Endodermal cell (in vitro differentiated cells): Measurements from ENCODE around the gene OSTM1. TPM values are rescaled to one million over a fixed set of nuclear protein-coding genes. Genes with fewer than 3 reads are reported as not detected.

ENCODE experiments used
- DNase-seq: peaks from one replicate; pipeline ENCODE4 v3.0.0-alpha.2; 2017
- H3K27ac ChIP-seq: 2 replicates; pipeline ENCODE4 v1.5.1; 2013; ENCODE audit warnings: mild to moderate bottlenecking, low read depth, low read length, moderate library complexity
- H3K27me3 ChIP-seq: 2 replicates; pipeline ENCODE4 v1.6.1; 2013; ENCODE audit warnings: mild to moderate bottlenecking, low read length, moderate library complexity; ENCODE audit not compliant: insufficient read depth, control insufficient read depth, poor library complexity, severe bottlenecking
- H3K36me3 ChIP-seq: 2 replicates; pipeline ENCODE4 v1.7.0; 2013; ENCODE audit warnings: mild to moderate bottlenecking, low read length, moderate library complexity; ENCODE audit not compliant: control insufficient read depth, insufficient read depth
- H3K4me1 ChIP-seq: one replicate; pipeline ENCODE4 v1.7.0; 2013; ENCODE audit warnings: low read length; ENCODE audit not compliant: control insufficient read depth, insufficient read depth
- H3K4me3 ChIP-seq: 2 replicates; pipeline ENCODE4 v1.5.1; 2013; ENCODE audit warnings: mild to moderate bottlenecking, low read length, moderate library complexity
- H3K9ac ChIP-seq: 2 replicates; pipeline ENCODE4 v1.6.1; 2013; ENCODE audit warnings: mild to moderate bottlenecking, low read length, moderate library complexity; ENCODE audit not compliant: poor library complexity, severe bottlenecking; ENCODE audit errors: extremely low read depth
- H3K9me3 ChIP-seq: 2 replicates; pipeline ENCODE4 v1.6.1; 2013; ENCODE audit warnings: mild to moderate bottlenecking, low read length, moderate library complexity; ENCODE audit not compliant: control insufficient read depth
- H3K27ac Mint-ChIP-seq: 2 replicates; pipeline ENCODE4 v1.8.0; 2020; ENCODE audit warnings: mixed read lengths
- H3K27me3 Mint-ChIP-seq: 2 replicates; pipeline ENCODE4 v1.8.0; 2021; ENCODE audit warnings: mild to moderate bottlenecking, mixed read lengths; ENCODE audit not compliant: insufficient read depth
- H3K36me3 Mint-ChIP-seq: 2 replicates; pipeline ENCODE4 v1.8.0; 2020; ENCODE audit warnings: low read depth, mixed read lengths
- H3K4me1 Mint-ChIP-seq: 2 replicates; pipeline ENCODE4 v1.8.0; 2020; ENCODE audit warnings: mixed read lengths
- H3K4me3 Mint-ChIP-seq: 2 replicates; pipeline ENCODE4 v1.8.0; 2020; ENCODE audit warnings: mild to moderate bottlenecking, moderate library complexity, mixed read lengths
- H3K9me3 Mint-ChIP-seq: 2 replicates; pipeline ENCODE4 v1.8.0; 2020; ENCODE audit warnings: mild to moderate bottlenecking, mixed read lengths
- WGBS, 2 experiments: methylation state at CpG; one replicate each; pipeline versions ENCODE4 v1.1.5 to v1.1.7; 2013; ENCODE audit warnings: missing lambda C conversion rate in 2 of 2, mixed read lengths in 1 of 2; ENCODE audit not compliant: insufficient coverage in 1 of 2, insufficient read length in 1 of 2; 5-methylcytosine and 5-hydroxymethylcytosine counted together
- total RNA-seq, 2 donors: library from RNA; stranded (reverse); fragmentation: NEBNext Ultra II Directional in 1 of 2; extraction: Animal tissue kit (Norgen Biotek cat#: 25700) in 1 of 2; gene quantifications; 2 replicates in 1 of 2; 3 replicates in 1 of 2; pipeline ENCODE4 v1.2.1, GENCODE V29; 2021
- TF ChIP-seq, protein P1 (sequence below): fragments of 200-600 bp; sonication (generic); conservative IDR thresholded peaks from 2 replicates; pipeline ENCODE4 v1.5.0; 2021; ENCODE audit warnings: antibody characterized with exemption, mild to moderate bottlenecking

The OSTM1 gene
- total RNA-seq, 2 donors from 2014 or later = 16.9 to 25.3 TPM

- 88 to 100% methylated on average over 4 to 9 of the region's 9 CpGs for WGBS, 2 experiments
- DNase-seq = no peak
- no peak overlapping the region for H3K27ac Mint-ChIP-seq
- H3K9me3 Mint-ChIP-seq = no peaks in the 10 kb centered on the region
- no peaks in the 10 kb centered on the region for H3K36me3 Mint-ChIP-seq
- Histone ChIP-seq H3K4me1 (peaks cover 11% of the 10 kb centered on the region), H3K9ac (no peak overlapping the region), H3K27ac (no peak overlapping the region), H3K36me3 (no peaks in the 10 kb centered on the region), H3K4me3 (no peak overlapping the region), H3K9me3 (no peaks in the 10 kb centered on the region), H3K27me3 (no peaks in the 10 kb centered on the region)
- H3K4me3 Mint-ChIP-seq = no peak overlapping the region
- TF ChIP-seq, protein P1, sequence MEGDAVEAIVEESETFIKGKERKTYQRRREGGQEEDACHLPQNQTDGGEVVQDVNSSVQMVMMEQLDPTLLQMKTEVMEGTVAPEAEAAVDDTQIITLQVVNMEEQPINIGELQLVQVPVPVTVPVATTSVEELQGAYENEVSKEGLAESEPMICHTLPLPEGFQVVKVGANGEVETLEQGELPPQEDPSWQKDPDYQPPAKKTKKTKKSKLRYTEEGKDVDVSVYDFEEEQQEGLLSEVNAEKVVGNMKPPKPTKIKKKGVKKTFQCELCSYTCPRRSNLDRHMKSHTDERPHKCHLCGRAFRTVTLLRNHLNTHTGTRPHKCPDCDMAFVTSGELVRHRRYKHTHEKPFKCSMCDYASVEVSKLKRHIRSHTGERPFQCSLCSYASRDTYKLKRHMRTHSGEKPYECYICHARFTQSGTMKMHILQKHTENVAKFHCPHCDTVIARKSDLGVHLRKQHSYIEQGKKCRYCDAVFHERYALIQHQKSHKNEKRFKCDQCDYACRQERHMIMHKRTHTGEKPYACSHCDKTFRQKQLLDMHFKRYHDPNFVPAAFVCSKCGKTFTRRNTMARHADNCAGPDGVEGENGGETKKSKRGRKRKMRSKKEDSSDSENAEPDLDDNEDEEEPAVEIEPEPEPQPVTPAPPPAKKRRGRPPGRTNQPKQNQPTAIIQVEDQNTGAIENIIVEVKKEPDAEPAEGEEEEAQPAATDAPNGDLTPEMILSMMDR = no peak
- peaks cover 40% of the 10 kb centered on the region for H3K4me1 Mint-ChIP-seq
- H3K27me3 Mint-ChIP-seq = no peaks in the 10 kb centered on the region
Observed at GRCh38 chr6:107991772-107992550, 82.6 kb downstream of the OSTM1 start.

Other genes with a start within 250 kb of the OSTM1 start
- gene SEC63, start 116.5 kb downstream of the OSTM1 start, total RNA-seq = 10 to 100 TPM; 65.7 to 74.8 TPM
- not detected for gene NR2E1, start 91.3 kb upstream of the OSTM1 start, total RNA-seq
- 10 to 100 TPM; 79.2 TPM for gene SNX3, start 186.3 kb upstream of the OSTM1 start, total RNA-seq
- gene AFG1L, start 220.3 kb upstream of the OSTM1 start, total RNA-seq = 10 to 100 TPM; 10.5 to 11.1 TPM